Measurements from ENCODE around the gene VOPP1.
"Not testable (repeated sequence)": the region's sequence is repeated elsewhere in the genome, so short reads cannot be mapped to it uniquely, and the experiment has no call there.

The VOPP1 gene

GRCh38 chr7:55488216-55488615 is 84.1 kb downstream of the VOPP1 start:
- no peak for DNase-seq (ENCODE audit: low spot score)

GRCh38 chr7:55486991-55487390 is 85.3 kb downstream of the VOPP1 start:
- no peak for DNase-seq (ENCODE audit: low spot score)

- DNase-seq (ENCODE audit: low spot score) = no peak
Observed at GRCh38 chr7:55486192-55486590, 86.1 kb downstream of the VOPP1 start.

- no peak for DNase-seq (ENCODE audit: low spot score)
Observed at GRCh38 chr7:55485501-55486191, 86.7 kb downstream of the VOPP1 start.

GRCh38 chr7:55484834-55485233 is 87.5 kb downstream of the VOPP1 start:
- no peak for DNase-seq (ENCODE audit: low spot score)

DNA sequence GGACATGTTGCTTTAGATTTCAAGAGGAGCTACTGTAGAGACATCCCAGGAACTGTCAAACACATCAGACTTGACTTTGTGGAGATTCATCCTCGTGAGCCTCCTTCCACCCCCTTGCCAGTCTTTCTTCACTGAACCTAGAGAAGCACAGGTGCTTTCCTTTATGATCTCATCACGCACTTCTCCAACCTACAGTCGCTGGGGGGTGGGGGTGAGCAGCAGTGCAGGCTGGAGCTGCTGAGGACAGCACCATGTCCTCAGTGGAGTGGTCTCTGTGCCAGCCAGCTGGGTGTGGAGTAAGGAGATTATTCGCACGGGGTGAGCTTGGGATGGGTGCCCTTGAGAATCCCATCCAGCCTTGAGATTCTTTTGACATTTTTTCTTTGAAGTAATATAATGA is 88.1 kb downstream of the VOPP1 start:
- no peak for DNase-seq (ENCODE audit: low spot score)

GRCh38 chr7:55483046-55483445 is 89.3 kb downstream of the VOPP1 start:
- DNase-seq (ENCODE audit: low spot score) = no peak

DNA sequence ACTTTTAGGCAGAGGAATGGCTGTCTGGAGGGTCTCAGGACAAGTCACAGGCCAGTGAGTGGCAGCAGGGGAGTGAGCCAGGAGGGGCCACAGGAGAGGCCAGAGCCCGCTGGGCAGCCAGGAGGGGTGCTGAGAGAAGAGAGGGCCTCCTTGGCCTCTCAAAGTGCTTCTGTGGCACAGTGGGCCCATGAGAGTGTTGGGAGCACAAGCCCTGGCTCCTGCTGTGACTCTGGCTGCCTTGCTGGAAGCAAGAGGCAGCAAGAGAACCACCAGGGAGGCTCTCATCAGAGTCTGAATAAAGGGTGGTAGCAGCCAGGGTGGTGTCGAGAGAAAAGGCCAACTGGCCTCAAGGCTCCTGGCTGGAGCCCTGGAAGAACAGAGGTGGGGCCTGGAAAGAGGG is 91.1 kb downstream of the VOPP1 start:
- no peak for DNase-seq (ENCODE audit: low spot score)

- DNase-seq (ENCODE audit: low spot score) = no peak
Observed at GRCh38 chr7:55478700-55479099, 93.6 kb downstream of the VOPP1 start.

DNA sequence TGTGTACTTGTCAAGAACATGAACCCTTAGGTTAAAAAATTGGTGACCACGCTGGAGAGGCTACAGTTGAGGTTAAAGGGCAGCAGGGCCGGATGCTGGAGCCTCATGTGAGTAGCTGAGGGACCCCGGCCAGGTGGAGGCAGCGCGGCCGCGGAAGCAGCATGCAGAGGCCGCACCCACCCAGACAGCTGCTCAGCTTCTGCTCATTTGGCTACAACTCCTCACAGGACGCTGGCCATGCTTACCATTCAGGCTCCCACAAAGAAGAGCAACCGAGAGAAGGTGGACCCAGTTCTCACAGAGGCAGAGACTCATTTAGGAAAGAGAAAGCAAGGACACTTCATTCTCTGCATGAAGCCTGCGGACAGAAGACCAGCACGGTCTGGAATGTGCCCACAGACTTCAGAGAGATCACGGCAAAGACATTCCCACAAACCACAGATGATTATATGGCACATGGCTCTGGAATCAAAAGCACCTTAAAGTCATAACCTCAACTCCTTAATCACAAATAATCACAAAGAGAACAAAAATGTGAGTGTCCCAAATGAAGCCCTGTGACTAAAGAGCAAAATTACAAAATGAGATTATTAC is 94.4 kb downstream of the VOPP1 start:
- peak; percentile 90 for DNase-seq (ENCODE audit: low spot score)

DNA sequence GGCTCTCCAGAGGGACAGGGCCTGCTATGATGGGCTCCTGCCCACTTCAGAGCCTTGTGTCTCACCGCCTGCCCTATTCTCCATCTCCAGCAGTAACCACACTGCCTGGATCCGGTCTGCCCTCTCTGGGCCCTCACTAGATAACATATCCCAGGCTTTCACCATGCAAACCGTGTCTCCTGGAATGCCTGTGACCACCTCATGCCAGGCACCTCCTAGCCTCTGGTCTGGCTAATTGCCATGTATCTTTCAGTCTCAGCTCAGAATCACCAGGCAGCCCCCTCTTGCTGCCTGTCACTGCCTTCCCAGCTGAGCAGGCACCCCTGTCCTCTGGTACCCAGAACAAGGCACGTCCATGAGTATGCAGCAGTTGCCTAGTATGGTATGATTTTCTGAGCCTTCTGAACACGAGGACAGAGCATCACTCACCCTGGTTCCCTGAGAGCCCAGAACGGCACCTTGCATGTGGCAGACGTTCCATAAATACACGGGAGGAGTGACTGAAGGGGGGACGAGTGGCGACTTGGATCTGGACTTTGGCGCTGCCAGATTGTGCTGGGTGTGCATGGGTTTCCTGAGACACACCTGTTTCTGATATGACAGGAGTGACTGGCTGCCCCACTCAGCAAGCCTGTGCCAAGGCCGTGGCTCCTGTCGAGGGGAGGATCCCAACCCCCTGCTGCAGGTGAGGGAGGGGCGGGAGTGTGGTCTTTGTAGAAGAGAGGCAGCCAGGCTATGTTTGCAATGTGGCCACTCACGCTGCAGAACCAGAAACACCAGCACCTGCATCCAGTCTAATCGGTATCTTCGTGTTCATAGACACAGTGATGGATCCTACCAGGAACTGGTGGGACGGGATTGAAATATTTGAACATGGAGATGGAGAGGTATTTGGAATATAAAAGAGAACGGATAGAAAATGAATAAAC is 95.2 kb downstream of the VOPP1 start:
- DNase-seq (ENCODE audit: low spot score) = no peak

- DNase-seq (ENCODE audit: low spot score) = peak; percentile 84
Observed at GRCh38 chr7:55475855-55476803, 96.2 kb downstream of the VOPP1 start.

DNA sequence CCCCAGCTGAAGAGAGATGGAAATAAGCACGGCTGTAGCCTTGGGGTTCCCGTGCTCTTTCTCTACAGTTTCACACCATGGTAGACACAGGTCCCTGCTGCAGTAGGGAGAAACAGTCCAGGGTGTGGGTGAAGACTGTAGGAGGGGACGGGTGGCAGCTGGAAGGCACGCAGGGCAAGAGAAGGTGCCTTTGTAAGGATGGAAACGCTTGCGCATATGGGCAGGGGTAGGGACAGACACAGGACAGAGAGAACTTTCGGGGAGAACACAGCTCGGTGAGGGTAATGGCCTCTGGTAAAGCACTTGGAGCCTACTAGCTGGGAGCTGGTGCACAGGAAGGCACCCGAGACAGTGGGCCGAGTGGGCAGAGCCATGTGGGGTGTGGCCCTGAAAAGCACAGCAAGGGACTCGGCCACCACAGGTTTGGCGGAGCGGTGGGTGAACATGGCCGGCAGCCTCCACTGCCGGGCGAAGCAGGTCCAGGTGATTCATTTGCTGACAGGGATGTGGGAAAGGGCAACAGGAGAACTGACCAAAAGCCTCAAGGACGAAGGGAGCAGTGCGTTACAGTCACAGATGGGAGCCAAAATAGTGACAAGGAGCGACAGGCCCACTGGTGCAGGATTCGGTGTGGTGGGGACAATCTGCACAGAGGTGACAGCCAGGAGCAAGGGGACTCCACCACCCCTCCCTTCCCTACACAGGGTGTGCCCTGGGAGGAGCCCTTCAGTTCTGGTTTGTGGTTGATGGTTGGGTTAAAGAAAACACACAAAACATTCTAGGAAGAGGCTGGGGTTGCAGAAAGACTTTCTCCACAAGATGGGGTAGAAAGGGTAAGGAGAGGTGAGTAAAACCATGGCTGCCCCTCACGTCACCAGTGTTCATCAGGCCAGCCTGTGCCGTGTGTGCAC is 97.1 kb downstream of the VOPP1 start:
- peak; percentile 30 for DNase-seq (ENCODE audit: low spot score)

DNA sequence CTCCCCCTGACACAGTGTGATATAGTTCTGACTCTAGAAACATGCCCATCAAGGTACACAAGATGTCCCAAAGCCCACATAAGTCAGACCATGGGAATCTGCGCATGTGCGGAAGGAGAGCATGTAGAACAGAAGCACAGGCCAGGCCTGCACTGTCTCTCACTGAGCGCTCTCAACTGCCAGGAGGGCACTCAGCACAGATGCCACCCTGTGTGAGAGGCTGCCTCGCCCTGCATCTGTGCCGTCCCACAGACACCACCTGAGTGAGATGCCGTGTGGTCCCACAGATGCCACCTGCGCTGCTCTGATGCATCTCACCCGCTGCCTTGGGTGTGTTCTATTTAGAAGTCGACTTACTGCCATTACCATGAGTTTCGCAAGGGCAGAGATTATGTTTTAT is 98.4 kb downstream of the VOPP1 start:
- no peak for DNase-seq (ENCODE audit: low spot score)

DNA sequence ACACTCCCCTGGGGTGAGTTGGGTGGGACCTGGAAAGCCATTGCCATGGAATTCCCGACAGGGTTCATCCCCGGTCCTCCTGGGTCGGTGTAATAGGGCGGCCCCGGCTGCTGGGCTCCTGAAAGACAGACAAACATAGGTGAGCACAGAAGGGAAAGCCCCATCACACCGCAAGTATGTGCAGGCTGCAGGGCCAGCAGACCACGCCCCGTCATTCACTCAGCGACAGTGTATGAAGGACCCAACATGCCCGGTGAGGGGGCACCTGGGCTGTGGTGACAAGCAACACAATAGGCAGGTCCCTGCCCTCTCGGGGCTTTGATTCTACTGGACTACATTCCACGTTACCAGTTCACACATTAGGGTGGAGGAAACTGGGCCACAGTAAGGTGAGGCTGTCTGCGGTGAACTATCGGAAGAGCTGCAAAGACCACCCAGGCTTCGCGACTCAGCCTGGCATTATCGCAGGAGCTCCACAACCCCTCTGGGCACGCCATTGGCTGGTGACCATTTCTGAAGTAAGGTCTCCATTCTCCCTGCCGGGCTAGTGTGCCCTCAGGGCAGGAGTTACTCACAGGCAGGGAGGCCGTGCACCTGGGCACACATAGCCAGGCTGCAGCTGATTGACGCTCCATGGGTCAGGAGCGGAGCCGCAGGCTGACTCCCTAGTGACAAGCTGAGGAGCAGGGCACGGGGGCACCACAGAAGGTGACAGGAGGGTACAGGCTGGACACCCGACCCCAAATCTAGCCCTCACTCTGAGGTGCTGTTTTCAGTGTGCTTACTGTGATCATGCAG is 99.2 kb downstream of the VOPP1 start:
- DNase-seq (ENCODE audit: low spot score) = no peak

- not testable (repeated sequence) for DNase-seq (ENCODE audit: low spot score)
Observed at GRCh38 chr7:55472406-55472805, 99.9 kb downstream of the VOPP1 start.

DNA sequence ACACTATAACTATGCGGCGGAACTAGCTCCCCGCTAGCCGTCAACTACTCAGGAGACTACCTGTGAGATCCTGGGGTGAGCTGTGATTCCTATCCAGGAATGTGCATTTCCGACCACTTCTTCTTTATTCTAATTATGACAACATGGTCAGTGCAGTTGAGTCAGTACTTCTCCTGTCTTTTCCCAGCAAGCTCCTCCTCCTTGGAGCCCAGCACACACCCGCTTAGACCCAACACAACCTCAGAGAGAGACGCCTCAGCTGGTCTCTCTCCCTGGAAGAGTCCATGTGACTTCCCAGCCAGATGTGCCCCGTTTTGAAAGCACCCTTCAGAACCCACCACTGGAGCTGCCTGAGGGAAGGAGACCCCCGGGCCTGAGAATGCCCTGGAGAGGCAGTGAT is 100.7 kb downstream of the VOPP1 start:
- not testable (repeated sequence) for DNase-seq (ENCODE audit: low spot score)

- no peak for DNase-seq (ENCODE audit: low spot score)
Observed at GRCh38 chr7:55470261-55470660, 102.0 kb downstream of the VOPP1 start.

DNA sequence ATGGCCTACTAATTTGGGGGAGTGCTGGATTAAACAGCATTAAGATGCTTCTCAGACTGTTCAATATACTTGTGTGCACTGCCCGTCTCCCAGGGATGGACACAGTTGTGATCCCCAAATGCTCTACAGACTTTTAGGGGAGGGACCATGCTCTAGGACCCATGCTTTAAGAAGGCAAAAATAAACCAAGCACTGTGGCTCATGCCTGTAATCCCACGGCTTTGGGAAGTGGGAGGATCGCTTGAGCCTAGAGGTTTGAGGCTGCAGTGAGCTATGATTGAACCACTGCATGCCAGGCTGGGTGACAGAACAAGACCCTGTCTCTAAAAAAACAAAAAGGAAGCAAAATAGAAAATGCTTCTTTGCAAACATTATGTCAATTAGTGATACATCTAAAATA is 102.6 kb downstream of the VOPP1 start:
- no peak for DNase-seq (ENCODE audit: low spot score)

GRCh38 chr7:55469271-55469681 is 103.0 kb downstream of the VOPP1 start:
- no peak for DNase-seq (ENCODE audit: low spot score)
